SK-N-MC (cell line): Measurements from ENCODE around the gene TEX53.

ENCODE experiments used
- EZH2 ChIP-seq: fragments of 200-600 bp; sonication (generic); IDR thresholded peaks from one replicate; pipeline ENCODE4 v1.6.1; 2017; ENCODE audit warnings: antibody characterized with exemption
- FOXP2 ChIP-seq: optimal IDR thresholded peaks from 2 replicates; pipeline ENCODE3; 2011; ENCODE audit warnings: mild to moderate bottlenecking, moderate library complexity; ENCODE audit not compliant: insufficient read depth; ENCODE audit errors: extremely low read length, control extremely low read depth
- POLR2AphosphoS5 ChIP-seq: IDR thresholded peaks from 2 replicates; pipeline ENCODE4 v1.6.1; 2012; ENCODE audit warnings: mild to moderate bottlenecking, low read depth, low read length, borderline replicate concordance

DNA sequence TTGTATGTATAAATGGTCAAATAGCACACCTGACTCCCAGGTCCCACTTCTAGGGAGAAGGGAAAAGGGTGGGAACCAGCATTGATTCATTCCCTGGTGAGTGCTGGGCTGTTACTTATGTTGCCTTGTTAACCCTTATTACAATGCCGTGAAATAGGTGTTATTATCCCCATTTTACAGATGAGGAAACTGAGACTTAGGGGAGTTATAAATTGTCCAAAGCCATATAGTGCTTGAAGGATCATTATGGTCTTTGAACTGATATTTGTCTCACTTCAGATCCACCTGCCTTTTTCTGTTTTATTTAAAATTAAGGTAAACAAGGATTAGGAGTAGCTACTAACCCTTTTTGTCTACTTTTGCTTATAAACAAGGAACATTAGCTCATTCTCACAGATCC lies 30.1 kb downstream of the TEX53 start:
- TF ChIP-seq POLR2AphosphoS5 (no peak), EZH2 (no peak), FOXP2 (no peak)
